Stimulated activated CD8-positive, alpha-beta memory T cell treated with anti-CD3 and anti-CD28 coated beads, Interleukin-12 subunit alpha, Interleukin-12 subunit beta, amount 100 ng/mL, for 24 hours (primary cell): Measurements from ENCODE around the gene FPR2.
"Not testable (repeated sequence)": the region's sequence is repeated elsewhere in the genome, so short reads cannot be mapped to it uniquely, and the experiment has no call there.

Source experiments
- DNase-seq: peaks from one replicate; pipeline ENCODE4 v3.0.0-alpha.2; 2020; ENCODE audit errors: extremely low read depth

FPR2 gene

DNA sequence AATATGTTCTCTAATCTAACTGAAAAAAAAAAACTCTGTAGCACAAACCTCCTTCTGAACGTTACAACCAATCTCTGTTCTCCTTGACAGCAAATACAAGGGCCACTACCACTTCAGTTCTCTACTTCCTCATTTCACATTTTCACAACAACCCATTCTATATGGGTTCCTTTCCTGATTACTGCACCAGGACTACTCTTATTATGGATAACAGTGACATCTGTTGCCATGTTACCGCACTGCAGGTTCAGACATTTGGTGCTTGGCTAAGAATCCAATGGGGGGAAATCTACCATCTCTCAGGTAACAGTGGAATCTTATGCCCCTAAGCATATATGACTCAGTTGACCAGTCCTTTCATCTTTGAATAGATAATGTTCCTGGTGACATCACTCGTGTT lies 22.4 kb downstream of the FPR2 start:
- DNase-seq = no peak

DNA sequence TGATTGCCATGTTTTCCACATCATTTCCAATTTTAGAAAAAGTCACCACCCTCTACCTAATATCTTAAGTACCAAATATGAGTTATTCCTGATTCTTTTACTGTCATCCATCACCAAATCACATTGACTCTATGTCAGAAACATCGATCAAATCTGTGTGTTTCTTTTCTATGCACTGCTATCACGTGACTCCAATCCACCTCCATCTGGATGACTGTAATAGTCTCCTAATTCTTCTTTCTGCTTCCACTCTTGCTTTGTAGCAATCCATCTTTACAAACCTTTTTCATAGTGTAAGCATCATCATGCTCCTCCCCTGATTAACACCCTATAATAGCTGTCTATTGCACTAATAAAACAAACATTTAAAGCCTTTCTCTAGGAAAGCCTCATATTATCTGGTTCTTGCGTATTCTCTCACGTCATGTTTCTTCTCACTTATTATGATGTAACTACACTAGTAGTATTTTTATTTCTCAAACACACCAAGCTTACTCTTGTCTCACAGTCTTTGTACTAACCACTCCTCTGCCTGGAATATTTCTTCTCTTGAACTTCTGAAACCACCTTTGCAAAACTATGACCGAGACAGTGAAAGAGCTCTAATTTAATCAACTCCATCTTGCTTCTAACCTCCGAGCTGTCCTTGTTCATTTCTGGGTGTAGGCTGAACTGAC lies 23.3 kb downstream of the FPR2 start:
- no peak for DNase-seq

DNA sequence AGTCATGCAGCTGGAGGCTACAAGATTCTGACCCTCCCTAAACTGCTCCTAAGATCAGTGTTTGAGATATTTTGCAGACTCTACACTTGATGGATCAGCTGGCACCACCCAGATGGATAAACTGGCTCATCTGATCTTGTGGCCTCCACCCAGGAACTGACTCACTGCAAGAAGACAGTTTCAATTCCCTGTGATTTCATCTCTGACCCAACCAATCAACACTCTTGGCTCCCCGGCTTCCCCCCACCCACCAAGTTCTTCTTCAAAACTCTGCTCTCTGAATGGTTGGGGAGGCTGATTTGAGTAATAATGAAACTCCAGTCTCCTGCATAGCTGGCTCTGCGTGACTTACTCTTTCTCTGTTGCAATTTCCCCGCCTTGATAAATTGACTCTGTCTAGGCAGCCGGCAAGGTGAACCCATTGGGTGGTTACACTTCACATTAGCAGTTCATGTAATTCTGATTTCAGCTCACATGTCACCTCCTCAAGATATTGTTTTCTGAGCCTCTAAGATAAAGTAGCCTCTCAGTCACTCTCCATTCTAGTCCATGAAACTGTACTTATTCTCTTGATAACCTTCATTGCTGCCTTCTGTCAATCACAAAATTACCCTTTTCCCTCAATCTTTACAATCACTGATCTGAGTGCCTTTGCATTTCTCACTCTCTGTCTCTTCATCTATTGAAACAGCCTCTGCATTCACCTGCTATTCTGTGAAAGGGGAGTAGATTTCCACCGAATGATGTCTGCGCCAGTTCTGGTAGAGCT lies 24.1 kb downstream of the FPR2 start:
- DNase-seq = peak; percentile 12

DNA sequence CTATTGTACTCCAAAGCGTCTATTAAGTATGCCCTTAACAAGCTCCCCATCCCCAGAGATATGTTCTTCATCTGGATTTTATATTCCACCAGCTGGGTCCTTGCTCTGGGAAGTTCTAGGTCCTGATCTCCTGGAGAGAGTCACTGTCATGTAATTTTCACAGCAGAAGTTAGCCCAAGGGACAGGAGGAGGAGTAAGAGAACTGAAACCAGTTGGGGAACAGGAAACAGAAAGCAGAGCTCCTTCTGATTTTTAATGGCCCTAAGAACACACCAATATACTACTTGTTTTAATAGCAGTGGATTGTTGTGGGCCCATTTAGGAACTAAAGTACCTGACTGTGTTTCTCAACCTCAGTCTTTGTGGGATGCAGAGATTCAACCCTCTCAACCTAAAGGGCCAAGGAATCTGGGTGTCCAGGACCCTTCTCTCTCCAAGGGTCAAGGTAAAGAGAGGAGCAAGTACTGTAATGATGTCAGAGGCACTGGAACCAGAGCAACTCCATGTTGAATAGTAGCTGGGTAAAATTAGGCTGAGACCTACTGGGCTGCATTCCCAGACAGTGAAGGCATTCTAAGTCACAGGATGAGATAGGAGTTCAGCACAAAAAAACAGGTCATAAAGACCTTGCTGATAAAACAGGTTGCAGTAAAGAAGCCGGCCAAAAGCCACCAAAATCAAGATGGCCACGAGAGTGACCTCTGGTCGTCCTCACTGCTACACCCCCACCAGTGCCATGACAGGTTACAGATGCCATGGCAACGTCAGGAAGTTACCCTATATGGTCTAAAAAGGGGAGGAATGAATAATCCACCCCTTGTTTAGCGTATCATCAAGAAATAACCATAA lies 25.9 kb downstream of the FPR2 start:
- no peak for DNase-seq

DNA sequence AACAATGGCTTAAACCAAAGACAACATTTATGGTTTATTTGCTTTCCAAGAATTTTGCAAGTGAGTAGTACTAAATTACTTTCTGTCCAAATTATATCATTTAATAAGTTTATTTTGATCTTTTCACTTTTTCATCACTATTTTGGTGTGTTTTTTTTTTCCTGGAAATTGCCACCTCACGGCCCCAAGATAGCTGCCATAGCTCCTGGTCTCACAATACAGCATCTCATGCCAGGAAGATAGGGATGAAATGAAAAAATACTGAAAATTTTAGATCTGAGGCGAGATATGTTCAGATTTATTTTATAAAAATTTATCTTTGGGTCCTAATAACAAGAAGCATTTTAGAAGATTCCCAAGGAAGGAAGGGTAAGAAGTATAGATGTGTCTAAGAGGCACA lies 27.0 kb downstream of the FPR2 start:
- DNase-seq = no peak

DNA sequence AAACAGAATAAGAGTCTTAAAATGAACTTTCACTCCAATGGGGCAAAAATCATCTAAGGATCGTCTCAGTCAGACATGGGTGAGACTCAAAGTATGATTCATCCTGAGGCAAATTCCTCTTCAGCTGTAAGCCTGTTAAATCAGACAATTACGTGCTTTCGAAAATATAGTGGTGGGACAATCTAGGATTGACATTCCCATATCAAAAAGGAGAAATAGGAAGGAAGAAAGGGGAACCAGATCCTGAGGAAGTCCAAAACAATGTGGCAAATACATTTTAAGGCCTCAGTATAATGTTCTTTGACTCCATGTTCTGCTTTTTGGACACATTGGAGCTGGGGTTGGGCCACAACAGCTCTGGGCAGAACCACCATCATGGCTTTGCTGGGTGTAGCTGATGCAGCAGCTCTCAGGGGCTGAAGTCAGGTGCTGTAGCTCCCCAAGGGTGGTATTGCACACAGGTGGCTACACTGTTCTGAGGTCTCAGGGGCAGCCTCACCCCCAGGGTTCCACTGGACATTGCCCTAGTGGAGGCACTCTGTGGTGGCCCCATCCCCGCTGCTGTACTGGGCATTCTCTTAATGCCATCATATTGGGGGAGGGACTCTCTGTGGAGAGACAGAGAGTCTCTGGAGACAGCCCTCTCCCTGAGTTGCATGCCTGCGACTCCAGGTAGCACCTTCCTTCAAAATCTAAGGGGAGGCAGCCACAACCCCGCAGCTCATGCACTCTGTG lies 28.2 kb downstream of the FPR2 start:
- no peak for DNase-seq

DNA sequence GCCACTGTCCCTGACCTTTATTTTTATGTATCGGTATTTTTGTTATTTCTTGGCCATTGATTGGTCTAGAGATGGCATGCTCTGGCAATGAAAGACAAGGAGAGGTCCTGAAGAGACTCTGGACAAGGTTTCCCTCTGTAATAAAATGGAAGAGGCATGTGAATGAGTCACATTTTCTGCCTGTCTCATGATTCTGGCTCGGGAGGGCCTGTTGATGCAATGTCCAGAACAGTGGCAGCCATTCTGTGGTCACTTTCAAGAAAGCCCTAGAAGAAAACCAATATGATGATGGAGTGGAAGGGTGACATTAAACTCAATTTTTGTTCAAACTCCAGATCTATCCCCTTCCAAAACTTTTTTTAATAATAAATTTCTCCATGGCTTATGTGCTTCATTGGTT lies 32.0 kb downstream of the FPR2 start:
- no peak for DNase-seq

DNA sequence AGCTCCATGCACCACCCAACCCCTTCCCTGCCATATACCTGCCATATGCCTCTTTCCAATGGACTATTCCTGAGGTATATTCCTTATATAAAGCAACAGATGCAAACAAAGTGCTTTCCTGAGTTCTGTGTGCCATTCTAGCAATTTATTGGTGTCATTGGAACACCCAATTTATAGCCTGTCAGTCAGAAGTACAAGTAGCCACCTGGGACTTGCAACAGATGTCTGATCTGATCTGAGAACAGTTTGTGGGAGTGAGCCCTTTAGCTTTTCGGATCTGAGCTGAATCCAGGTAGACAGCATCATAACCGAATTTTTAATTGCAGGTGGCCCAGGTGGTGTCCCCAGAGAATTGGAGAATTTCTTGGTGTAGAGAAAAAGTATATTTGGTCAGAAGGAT lies 33.0 kb downstream of the FPR2 start:
- DNase-seq = no peak

DNA sequence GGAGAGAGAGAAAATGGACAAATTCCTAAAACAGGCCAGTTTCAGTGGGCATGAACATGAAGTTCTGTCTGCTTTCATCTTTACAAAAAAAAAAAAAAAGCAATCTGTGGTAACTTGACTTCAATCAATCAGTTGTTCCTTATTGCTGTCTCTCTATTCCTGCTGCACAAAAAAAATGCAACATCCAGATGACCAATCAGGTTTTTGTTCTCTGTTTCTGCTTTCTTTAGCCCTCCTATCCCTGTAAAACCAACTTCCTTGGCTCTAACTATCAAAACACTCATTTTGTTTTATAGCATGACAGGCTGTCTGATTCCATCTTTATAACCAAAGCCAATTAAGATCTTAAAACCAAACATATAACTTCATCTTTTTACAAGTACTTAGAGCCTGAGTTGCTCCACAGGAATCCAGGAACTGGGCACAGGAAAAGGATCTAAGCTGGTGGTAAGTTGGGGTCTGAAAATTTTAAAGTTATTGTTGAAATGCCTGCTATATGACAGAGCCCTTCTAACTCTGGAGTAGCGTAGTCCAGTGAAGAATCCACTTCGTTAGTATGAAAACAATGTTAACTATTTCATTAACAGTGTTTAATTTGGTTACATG lies 34.0 kb downstream of the FPR2 start, which contains the start of gene FPR3:
Gene FPR3 (plus strand): TSS at position 273 of the 606 bp plus-strand sequence. CDS start 28,592 bp downstream, outside the sequence.
- DNase-seq = no peak

DNA sequence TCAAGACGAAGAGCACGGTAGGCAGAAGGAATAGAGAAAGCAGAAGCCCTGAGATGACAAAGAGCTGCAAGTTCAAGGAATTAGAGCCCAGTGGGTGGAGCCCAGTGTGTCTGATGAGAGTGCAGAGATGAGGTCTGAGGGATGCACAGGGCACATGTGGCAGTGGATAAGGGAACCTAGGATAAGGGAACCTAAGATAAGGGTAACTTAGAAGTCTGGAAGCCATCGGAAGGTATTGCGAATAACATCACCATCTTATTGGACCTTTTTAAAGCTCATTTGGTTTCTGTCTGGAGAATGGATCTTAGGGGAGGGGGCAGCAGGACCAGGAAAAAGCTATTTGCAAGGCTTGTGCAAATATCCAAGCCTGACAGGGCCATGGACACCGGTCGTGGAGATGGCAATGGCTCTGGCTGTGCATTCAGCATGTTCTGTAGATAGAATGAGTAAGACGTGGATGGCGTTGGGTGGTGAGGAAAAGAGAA lies 35.3 kb downstream of the FPR2 start:
- DNase-seq = no peak

DNA sequence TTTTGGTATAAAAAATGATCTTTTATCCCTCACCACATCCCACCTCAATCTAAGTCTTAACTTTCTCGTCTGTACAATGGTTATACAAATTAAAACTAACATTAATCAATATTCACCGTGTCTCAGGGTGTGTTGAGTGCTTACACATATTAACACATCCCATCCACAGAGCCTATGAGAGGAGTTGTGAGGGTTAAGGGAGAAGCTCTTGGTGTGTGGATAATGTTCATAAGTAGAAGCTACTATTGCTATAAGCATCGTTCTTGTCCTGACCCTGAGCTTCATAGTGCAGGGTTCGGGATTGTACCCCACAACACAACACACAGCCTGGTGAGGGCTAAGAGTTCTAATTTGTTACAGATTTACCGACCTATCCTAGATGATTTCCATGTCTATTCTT lies 36.5 kb downstream of the FPR2 start:
- no peak for DNase-seq

DNA sequence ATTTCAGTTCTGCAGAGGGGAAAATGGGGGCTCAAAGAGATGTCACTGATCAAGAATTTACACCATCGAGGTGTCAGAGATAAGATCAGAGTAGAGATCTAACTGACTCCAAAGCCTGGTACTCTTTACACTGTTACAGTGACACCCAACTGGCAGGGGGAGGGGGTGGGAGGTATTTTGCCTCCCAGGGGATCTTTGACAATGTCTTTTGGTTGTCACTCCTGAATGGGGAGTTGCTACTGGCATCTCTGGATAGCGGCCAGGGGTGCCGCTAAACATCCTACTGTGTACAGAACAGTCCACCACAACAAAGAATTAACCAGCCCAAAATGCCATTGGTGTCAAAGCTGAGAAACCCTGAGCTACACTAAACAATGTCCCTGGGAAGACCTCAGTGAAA lies 37.1 kb downstream of the FPR2 start:
- no peak for DNase-seq

DNA sequence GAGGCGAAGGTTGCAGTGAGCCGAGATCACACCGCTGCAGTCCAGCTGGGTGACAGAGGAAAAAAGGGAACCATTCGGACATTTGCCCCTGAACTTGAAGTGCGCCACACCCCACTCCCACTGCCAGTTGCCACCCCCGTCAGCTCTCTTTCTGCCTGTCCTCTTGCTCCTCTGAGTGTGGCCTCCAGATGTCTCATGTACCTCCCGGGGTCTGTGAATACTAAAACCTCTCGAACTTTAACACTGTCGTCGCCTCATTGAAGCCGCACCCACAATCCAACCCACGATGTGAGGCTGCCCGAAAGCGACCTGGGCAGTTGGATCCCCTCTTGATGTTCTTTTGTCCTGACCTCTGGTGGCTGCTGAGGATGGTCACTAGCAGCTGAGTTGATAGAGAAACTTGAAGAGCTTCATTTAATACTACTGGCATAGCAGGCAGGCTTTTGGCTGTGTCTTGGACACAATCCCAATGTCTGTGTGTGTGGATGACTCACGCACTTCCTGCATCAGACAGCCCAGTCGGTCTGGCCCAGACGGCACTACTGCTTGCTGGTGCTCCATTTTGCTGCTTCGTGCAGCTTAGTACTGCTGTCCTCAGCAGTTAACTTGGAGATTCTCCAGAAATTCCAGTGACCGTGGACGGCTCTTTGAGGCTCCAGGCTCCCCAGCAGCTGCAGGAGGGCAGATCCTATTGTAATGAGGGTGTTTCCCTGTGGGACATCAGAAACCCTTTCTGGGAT lies 38.2 kb downstream of the FPR2 start:
- no peak for DNase-seq

DNA sequence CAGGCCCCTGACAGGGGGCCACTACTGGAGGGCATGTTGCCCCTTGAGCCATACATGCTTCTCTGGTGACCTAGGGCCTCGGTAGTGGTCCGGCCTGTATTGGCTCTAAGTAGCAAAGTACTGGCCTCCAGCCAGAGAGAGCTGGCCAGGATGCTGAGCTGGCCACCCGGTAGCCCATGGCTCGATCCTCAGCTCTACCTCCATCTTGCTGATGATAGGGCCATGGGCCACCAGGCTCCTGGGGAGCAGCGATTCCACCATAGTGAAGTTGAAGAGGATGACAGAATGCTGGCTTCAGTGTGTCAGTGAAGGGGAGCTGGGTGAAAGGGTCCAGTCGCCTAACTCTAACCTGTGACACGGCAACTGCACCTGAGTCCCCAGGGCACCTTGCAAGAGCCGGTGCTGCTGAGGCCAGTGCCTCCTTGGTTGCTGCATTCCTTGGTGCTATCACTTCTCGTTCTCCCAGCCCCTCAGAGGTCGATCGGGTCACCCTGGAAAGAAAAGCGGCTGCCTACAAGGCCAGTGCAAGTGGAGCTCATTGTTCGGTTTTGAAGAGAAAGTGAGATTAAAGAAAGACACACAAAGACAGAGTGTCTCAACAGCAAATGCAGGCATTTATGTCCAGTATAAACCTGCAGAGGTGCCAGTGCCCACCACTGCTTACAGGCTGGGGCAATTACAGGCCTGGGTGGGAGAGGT lies 38.9 kb downstream of the FPR2 start:
- no peak for DNase-seq

DNA sequence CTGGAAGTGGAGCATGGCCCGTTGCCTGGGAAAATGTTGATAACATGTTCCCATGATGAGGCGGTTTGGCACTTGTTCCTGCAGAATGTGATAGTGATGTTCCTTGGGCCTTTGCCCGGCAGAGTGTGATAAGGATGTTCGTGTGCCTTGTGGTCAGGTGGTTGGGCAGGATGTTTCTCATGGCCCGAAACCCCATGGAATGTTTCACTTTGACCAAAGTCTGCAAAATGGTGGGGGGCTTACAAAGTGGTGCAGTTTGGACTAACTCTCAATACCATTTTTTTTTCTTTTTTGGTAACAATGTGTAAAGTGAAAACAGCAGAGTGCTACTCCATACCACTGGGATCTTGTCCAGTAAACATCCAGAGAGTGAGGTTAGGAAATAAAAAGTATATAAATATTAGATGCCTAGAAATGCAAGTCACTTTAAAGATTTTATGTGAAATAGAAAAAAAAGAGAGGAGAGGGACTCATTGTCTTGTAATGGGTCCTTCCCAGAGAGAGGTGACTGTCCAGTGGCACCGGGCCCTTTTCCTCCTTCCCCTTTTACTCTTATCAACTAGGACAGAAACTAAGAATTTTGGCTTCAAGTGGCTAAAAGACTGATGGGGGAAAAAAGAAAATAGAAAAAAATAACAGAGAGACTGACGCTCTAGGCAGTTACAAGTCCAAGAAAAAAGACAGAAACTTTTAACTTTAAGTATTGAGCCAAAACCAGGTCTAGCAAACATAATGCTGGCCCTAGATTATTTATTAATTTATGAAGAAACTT lies 39.7 kb downstream of the FPR2 start:
- DNase-seq = no peak

DNA sequence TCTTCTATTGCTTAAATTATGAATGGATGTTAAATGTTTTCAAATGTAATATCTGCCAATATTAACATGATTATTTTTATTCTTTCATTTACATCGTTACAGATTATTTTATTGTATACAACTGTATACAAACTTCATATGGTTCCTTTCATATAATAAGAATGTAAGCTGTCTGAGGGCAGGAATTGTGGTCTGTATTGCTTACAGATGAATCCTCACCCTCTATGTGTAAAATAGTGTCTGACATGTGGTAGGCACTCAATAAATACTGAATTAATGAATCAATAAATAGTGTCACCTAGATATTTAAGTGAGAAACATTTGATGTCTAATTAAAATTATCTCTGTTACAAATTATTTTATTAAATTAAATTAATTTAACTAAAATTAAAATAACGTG lies 41.8 kb downstream of the FPR2 start:
- DNase-seq = no peak

DNA sequence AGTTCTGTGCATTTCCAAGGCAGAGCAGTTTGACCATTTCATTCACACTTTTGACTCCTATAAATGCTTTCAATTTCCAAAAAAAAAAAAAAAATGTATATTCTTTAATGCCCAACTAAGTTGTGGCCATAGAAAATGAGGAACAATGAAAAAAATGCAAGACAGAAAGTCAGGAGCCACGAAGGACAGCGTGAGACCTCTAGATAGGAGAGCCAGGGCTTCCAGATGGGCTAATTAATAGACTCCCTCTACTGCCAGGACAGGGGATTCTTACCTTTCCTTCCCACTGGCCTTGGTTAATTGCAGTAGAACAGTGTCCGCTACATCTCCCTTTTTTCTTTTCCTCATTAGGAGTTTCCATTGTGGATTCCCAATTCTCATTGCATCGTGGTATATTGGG lies 42.5 kb downstream of the FPR2 start:
- no peak for DNase-seq

DNA sequence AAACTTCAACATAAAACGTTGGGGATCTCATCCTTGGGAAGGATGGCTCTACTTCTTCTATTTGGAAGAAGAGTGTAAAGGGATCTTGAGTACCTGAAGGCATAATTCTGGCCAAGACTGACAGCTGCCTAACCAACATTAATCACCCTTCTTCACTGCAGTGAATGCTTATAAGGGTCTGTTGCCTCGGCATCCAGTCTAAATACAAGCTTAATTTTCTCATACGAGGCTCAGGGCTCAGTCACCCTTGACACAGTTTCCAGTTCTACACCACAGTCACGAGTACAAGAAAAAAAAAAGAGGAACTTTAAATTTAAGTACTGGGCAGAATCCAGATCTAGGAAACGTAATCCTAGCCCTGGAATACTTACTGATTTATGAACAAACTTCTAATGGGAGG lies 43.0 kb downstream of the FPR2 start:
- no peak for DNase-seq

DNA sequence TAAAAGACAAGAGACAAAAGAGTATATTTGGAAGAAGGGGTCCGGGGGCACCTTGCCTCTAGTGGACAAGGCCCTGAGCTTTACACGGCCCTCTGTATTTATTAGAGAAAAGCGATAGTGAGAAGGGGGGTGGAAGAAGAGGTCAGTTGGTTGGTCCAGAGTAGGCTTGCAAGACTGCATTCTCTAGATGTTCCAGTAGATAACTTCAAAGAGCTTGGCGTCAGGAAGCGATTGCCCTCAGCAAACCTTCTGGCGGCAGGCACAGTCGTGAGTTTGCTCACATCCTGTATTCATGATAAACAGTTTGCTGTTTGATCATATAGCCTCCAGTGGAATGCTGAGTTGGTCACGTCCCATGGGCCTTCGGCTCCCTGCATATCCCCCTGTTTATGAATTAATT lies 43.8 kb downstream of the FPR2 start:
- not testable (repeated sequence) for DNase-seq
